G401.6 (cell line): ENCODE measurements around the gene CPED1.
"Not testable (repeated sequence)": the region's sequence is repeated elsewhere in the genome, so short reads cannot be mapped to it uniquely, and the experiment has no call there.

ENCODE experiments used
- FAIRE-seq: peaks from 2 replicates; lab custom pipeline; 2012; peaks lifted over from hg19 to GRCh38; lab: Jason Lieb, UNC

Gene CPED1

DNA sequence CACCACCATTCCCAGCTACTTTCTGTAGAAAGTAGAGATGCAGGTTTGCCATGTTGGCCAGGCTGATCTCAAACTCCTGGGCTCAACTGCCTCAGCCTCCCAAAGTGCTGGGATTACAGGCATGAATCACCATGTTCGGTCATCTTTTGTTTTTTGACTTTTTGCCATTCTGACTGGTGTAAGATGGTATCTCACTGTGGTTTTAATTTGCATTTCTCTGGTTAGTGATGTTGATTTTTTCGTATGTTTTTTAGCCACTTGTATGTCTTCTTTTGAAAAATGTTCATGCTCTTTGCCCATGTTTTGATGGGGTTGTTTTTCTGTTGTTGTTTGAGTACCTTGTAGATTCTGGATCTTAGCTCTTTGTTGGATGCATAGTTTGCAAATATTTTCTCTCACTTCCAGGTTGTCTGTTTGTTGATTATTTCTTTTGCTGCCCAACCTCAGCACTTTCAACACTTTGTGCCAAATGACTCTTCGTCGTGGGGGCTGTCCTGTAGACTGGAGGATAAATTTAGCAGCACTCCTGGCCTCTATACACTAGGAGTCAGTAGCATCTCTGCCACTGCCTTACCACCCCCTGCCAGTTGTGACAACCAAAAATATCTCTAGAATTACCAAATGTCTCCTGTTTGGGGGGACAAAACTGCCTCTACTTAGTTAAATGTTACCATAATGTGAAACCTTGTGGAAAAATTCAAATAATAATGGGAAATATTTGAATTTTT lies 6.5 kb upstream of the CPED1 start:
- FAIRE-seq: no peak

GRCh38 chr7:120983592-120983991 lies 4.9 kb upstream of the CPED1 start:
- not testable (repeated sequence) for FAIRE-seq

GRCh38 chr7:120984406-120984805 lies 4.1 kb upstream of the CPED1 start:
- FAIRE-seq: no peak

GRCh38 chr7:120985130-120985758 lies 3.3 kb upstream of the CPED1 start:
- FAIRE-seq: no peak

DNA sequence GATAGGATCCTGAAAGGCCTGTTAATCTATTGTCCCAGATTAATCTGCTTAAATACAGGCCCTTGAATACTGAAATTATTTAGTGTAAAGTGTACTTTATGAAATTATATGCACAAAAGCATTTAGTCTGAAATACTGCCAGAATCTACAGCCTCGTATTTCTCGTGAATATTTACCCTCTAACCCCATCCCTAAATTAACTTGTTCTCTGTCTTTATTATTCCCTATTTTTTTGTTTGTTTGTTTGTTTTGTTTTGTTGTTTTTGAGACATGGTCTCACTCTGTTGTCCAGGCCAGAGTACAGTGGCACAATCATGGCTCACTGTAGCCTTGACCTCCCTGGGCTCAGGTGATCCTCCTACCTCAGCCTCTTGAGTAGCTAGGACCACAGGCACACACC lies 2.7 kb upstream of the CPED1 start:
- FAIRE-seq: no peak

- no peak for FAIRE-seq
Observed at GRCh38 chr7:120986650-120987049, 1.9 kb upstream of the CPED1 start.

DNA sequence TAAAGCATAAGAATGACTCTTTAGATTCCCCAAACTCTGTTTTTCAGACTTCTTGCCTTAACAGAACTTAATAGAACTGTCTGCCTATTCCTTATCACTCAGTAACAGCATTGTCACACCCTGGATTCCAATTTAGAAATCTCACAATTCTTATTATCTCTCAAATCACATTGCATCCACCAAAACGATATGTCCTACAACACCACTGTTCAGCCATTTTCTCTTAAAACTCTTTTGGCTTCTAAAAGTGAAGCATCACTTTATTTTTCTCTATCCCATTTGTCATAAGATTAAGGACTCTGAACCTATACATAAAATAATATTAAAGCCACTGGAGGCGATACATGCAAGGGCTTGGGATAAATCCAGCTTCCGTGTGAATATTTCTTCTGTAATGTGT lies 1.2 kb upstream of the CPED1 start:
- no peak for FAIRE-seq

GRCh38 chr7:120987683-120988590 lies 574 bp upstream of the CPED1 start:
- peak; percentile 70 for FAIRE-seq

- FAIRE-seq: no peak
Observed at GRCh38 chr7:120989257-120990220, 1.0 kb downstream of the CPED1 start.

DNA sequence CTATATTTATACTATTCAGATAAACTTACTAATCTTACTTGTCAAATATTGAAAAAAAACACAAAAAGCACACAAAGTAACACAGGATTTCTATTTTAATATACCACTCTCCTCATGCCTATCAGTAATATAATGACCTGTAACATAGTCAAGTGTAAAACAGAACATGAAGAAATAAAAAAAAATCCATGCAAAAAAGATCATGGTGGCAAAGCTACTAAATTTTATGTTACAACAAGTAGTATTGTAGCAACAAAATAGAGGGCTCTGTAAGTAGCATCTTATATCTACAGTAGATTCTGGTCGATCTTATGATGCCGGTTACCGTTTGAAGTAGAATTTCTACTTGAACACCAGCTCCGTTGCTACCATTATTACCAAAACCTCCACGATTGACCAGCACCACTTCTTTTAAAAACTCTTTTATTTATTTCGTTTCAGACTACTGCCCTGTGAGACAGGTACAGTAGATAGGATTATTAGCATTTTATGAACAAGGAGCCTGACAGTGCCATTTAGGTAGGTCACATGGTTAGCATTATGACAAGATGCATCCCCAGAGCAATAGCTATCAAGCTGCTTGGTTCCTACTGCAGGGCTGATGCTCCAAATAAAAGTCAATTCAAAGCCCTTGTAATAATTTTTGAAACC lies 2.1 kb downstream of the CPED1 start:
- FAIRE-seq: no peak

GRCh38 chr7:120991161-120991560 lies 2.6 kb downstream of the CPED1 start:
- FAIRE-seq: no peak

DNA sequence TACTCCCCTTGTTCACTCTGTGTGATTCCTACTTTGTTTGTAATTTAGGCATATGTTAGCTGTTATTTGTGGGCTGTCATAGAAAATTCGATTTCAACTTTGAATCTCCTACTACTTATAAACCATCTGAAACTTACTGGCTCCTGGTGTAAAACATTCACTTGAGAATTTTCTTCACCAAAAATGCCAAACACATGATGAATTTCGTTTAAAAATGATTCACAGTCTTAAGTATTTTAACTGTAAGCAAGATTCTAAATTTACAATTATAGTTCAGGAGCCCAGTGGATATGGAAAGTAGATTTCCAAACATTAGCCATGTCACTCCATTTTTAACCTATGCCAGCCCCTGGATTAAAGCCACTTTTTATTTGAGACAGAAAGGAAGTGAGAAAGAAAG lies 3.1 kb downstream of the CPED1 start:
- no peak for FAIRE-seq

DNA sequence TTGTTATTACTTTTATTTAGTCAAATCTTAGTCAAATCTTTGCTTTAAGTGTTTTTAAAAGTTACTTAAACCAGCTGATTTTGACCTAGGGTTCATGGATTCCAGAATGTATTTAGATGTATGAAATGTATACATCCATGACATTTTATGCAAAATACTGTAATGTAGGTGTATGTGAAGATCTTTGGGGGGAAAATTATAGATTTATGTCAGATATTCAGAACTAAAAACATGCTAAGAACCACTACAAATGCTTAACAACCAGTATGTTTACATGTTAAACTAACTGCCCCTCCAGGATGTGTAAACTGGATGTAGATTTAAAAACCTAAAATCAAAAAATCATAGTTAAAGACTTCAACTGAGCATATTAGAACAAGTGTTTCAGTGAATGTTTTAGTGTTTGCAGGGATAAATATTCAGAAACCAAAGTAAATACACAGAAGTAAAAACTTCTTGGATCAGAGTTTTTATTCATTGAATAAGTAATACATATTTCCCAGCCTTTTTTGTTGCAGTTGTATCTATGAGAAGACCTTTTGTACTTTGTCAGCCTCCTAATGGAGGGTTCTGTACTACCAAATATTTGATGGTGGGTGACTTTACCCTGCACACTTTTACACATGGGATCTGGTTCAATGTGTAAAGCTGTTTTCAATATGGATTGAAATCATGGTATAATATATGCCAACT lies 3.9 kb downstream of the CPED1 start:
- FAIRE-seq: no peak

DNA sequence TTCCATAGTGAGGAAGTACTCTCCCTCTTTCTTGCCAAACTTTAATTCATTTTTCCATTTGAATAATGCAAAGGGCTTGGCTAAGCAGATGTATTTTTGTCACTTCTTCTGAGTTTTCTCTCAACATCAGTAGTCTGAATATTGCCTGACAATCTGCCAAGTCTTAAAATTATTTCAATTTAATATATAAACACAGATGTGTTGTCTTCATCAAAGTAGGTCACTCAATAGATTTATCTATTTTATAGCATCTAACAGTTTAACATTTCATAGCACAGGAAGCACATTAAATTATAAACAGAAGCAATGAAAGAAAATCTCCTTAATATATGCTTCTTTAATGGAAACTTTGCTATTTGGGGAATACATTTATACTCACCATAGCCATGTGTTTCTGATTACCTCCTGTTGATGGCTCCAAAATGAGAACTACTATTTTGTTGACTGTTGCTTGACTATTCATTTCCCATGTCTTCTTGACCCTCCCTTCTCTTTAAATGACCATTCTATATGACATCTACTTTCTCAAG lies 4.5 kb downstream of the CPED1 start:
- no peak for FAIRE-seq

DNA sequence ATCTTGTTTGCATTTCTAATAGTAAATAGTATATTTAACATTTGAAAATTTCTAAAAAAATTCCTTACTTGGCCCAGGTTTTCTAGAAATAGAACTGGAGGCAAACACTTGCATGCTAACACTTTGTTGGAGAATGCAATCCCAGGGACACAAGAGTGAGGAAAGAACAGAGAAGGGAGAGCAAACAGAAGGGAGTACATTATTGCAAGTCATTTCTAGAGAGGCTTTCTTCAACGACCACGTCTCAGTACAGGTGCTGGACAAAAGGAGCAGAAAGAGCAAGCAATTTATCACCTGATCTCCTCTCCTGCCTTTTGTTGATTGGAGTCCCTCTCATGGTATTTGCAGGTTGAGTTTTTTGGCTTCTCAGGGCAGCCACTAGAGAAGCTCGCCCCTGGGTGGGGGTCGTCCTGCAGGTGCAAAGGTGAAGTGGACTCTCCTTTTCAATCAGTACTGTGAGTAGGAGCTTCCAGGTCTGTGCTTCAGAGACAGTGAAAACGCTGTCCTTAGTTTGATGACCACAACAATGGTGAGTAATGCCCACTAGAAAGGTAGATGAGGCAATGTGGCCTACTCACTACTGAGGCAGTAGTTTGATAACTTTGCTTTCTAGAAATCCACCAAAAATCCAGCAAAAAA lies 5.2 kb downstream of the CPED1 start:
- no peak for FAIRE-seq

- FAIRE-seq: no peak
Observed at GRCh38 chr7:120994512-120995410, 6.2 kb downstream of the CPED1 start.

DNA sequence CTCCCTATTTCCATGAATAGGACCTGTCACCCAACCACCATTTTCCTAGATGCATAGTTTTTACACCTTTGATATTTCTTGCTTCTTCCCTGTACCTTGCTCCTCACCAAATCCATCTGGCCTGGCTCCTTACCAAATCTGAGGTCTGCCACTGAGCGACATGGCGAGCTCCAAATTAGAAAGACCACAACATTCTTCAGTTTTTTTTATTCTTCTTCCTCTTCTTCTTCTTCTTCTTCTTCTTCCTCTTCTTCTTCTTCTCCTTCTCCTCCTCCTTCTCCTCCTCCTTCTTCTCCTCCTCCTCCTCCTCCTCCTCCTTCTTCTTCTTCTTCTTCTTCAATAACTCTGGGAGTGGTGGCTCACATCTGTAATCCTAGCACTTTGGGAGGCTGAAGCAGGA lies 7.1 kb downstream of the CPED1 start:
- FAIRE-seq: no peak

DNA sequence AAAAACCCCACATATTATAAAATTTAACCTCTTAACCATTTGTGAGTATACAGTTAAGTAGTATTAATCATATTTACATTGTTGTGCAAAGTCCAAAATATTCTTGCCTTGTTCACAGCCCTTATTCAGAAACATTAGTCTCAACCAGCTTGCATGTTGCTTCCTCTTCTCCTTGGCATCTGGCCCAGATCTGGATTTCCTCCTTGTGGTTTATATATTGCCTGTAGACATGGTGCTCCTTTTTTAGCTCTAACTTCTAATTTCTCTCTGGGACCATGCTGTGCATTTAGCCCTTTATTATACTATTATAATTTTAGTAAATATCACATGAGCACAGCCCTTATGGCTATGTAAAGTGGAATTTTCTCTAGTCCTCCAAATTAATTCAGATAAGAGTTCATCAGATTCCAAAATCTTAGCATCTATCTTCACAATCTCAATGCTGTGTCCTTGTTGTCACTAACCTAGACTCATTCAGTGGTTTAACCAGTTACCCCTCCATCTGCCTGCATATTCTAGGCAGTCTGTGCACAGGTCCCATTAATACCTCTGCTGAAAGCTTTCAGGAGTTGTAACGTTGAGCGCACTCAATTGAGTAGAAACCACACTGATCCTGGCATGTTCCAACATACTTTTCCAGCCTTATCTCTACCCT lies 7.9 kb downstream of the CPED1 start:
- FAIRE-seq: no peak

- FAIRE-seq: no peak
Observed at GRCh38 chr7:120996988-120997345, 8.5 kb downstream of the CPED1 start.
